IMR-90 (cell line): ENCODE results near the gene GSPT1.

Experiments used
- CEBPB ChIP-seq: IDR thresholded peaks from 2 replicates; pipeline ENCODE4 v1.6.1; 2012; ENCODE audit warnings: low read depth, low read length, improper control_type of control experiment
- CTCF ChIP-seq: conservative IDR thresholded peaks from 2 replicates; pipeline ENCODE4 v1.5.1; 2012; ENCODE audit warnings: mild to moderate bottlenecking, low read depth, low read length, improper control_type of control experiment
- FOS ChIP-seq: fragments of 150-350 bp; IDR thresholded peaks from 2 replicates; pipeline ENCODE4 v1.6.1; 2016; ENCODE audit warnings: low read depth, low read length
- MXI1 ChIP-seq: IDR thresholded peaks from 2 replicates; pipeline ENCODE4 v1.6.1; 2012; ENCODE audit warnings: low read depth, mild to moderate bottlenecking, low read length, moderate library complexity, borderline replicate concordance
- NFE2L2 ChIP-seq: fragments of 150-350 bp; IDR thresholded peaks from 2 replicates; pipeline ENCODE4 v1.6.1; 2016; ENCODE audit warnings: low read depth, mild to moderate bottlenecking, low read length
- POLR2A ChIP-seq: IDR thresholded peaks from 2 replicates; pipeline ENCODE4 v1.6.1; 2012; ENCODE audit warnings: mild to moderate bottlenecking, low read depth, low read length
- RAD21 ChIP-seq: IDR thresholded peaks from 2 replicates; pipeline ENCODE4 v1.6.1; 2012; ENCODE audit warnings: low read length, improper control_type of control experiment
- RCOR1 ChIP-seq: IDR thresholded peaks from 2 replicates; pipeline ENCODE4 v1.6.1; 2012; ENCODE audit warnings: mild to moderate bottlenecking, low read length, improper control_type of control experiment; ENCODE audit not compliant: insufficient replicate concordance
- SMC3 ChIP-seq: fragments of 150-350 bp; IDR thresholded peaks from 2 replicates; pipeline ENCODE4 v1.6.1; 2016; ENCODE audit warnings: low read depth, mild to moderate bottlenecking, antibody characterized with exemption, low read length, moderate library complexity

- TF ChIP-seq POLR2A (no peak), CEBPB (no peak), CTCF (no peak), FOS (no peak), SMC3 (no peak), MXI1 (no peak), RAD21 (no peak), RCOR1 (no peak), NFE2L2 (no peak)
These were observed 35.7 kb downstream of the GSPT1 start for GRCh38 chr16:11880007-11880406.
